MCF 10A (cell line): ENCODE results near the gene TRPM6. TPM values are rescaled to one million over a fixed set of nuclear protein-coding genes. Genes with fewer than 3 reads are reported as not detected.

ENCODE experiments used
- BruUV-seq: library from RNA; stranded (reverse); fragments of 400-500 nt; replicated peaks from 2 replicates; lab custom pipeline; 2021; lab: Mats Ljungman, UMichigan
- CTCF ChIA-PET: fragments of 300-600 bp; sonication (Branson Sonifier 250); formaldehyde crosslinking; extraction: SDS; loops from one replicate; lab custom pipeline; 2021; ENCODE audit warnings: antibody characterized with exemption, inconsistent platforms; lab: Yijun Ruan, JAX
- POLR2A ChIA-PET: fragments of 300-600, 350-650 bp; sonication (Branson Sonifier 250); formaldehyde crosslinking; extraction: SDS; loops from one replicate; lab custom pipeline; 2020; ENCODE audit warnings: antibody characterized with exemption, inconsistent platforms; lab: Yijun Ruan, JAX
- DNase-seq: peaks from one replicate; pipeline ENCODE4 v3.0.0-alpha.2; 2018; ENCODE audit not compliant: unreplicated experiment
- H3K27ac Mint-ChIP-seq: one replicate; pipeline ENCODE4 v1.8.0; 2022; ENCODE audit warnings: mild to moderate bottlenecking, low read depth, mixed read lengths; ENCODE audit not compliant: unreplicated experiment
- H3K27me3 Mint-ChIP-seq: one replicate; pipeline ENCODE4 v1.8.0; 2022; ENCODE audit warnings: mixed read lengths; ENCODE audit not compliant: insufficient read depth, unreplicated experiment
- H3K36me3 Mint-ChIP-seq: one replicate; pipeline ENCODE4 v1.8.0; 2022; ENCODE audit warnings: mild to moderate bottlenecking, moderate library complexity, mixed read lengths; ENCODE audit not compliant: insufficient read depth, unreplicated experiment
- H3K4me1 Mint-ChIP-seq: one replicate; pipeline ENCODE4 v1.8.0; 2022; ENCODE audit warnings: mixed read lengths; ENCODE audit not compliant: insufficient read depth, unreplicated experiment
- H3K4me3 Mint-ChIP-seq: one replicate; pipeline ENCODE4 v1.8.0; 2022; ENCODE audit warnings: mild to moderate bottlenecking, moderate library complexity, mixed read lengths; ENCODE audit not compliant: unreplicated experiment
- H3K9me3 Mint-ChIP-seq: one replicate; pipeline ENCODE4 v1.8.0; 2022; ENCODE audit warnings: mixed read lengths; ENCODE audit not compliant: unreplicated experiment
- intact Hi-C: fragments of 100-400 bp; cut with micrococcal nuclease; formaldehyde crosslinking; loops from 2 replicates; pipeline ENCODE4 v1.14.1; 2022
- total RNA-seq: library from RNA; stranded (reverse); gene quantifications from 2 replicates; pipeline ENCODE4 v1.2.3, GENCODE V29; 2022
- TF ChIP-seq, protein P1 (sequence below): fragments of 200-600 bp; IDR thresholded peaks from one replicate; pipeline ENCODE4 v1.8.0; 2022; ENCODE audit warnings: antibody characterized with exemption, mild to moderate bottlenecking; ENCODE audit not compliant: unreplicated experiment

The TRPM6 gene
- total RNA-seq, 1 experiment from 2014 or later = not detected

DNA sequence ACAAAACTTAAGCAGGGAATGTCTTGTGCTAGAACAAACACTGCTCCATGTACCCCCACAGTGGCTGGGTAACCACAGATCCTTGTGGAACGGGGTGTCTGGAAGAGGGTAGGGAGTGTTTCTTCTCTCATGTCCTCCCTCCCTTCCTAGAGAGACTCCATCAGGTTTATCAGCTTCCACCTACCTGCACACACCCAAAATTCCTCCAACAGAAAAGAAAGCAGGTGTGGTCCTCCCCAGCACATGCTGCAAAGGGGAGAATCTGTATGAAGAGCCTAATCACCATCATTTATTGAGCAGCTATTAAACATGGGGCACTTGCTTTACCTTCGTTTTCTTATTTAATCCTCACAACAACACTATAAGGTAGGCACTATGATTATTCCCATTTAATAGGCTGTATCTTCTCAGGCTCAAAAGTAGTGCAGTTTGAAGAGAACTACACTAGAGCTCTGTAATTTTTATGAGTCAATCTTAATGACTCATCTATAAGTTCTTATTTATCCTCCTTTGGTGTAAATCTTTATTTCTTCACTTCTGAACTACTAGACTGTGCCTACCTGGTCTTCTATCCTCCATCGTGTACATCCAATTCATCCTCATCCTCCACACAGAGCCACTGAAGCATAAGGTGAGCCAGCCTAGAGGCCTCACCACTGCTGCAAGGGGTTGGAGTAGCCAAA is 33.4 kb upstream of the TRPM6 start:
- H3K36me3 Mint-ChIP-seq = peaks cover 6% of the 10 kb centered on the region
- peaks cover 10% of the 10 kb centered on the region for H3K4me1 Mint-ChIP-seq
- TF ChIP-seq, protein P1, sequence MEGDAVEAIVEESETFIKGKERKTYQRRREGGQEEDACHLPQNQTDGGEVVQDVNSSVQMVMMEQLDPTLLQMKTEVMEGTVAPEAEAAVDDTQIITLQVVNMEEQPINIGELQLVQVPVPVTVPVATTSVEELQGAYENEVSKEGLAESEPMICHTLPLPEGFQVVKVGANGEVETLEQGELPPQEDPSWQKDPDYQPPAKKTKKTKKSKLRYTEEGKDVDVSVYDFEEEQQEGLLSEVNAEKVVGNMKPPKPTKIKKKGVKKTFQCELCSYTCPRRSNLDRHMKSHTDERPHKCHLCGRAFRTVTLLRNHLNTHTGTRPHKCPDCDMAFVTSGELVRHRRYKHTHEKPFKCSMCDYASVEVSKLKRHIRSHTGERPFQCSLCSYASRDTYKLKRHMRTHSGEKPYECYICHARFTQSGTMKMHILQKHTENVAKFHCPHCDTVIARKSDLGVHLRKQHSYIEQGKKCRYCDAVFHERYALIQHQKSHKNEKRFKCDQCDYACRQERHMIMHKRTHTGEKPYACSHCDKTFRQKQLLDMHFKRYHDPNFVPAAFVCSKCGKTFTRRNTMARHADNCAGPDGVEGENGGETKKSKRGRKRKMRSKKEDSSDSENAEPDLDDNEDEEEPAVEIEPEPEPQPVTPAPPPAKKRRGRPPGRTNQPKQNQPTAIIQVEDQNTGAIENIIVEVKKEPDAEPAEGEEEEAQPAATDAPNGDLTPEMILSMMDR = no peak
- H3K9me3 Mint-ChIP-seq = no peaks in the 10 kb centered on the region
- intact Hi-C loops = no loop called here
- H3K27ac Mint-ChIP-seq = no peak overlapping the region
- DNase-seq = peak; percentile 10
- H3K4me3 Mint-ChIP-seq = no peak overlapping the region
- no peaks in the 10 kb centered on the region for H3K27me3 Mint-ChIP-seq
- CTCF ChIA-PET = interaction anchor here (0.6 to 2.5 kb wide), 6 partner anchors 11 to 344 kb away, joined by 3 to 11 read pairs (median 4); partner anchors contain the start of gene C9orf40
- POLR2A ChIA-PET = interaction anchor here (0.6 to 0.8 kb wide), 3 partner anchors 34 to 1483 kb away, joined by 3 to 4 read pairs (median 3); partner anchors contain the start of gene TRPM6
- BruUV-seq = no TSS peak

DNA sequence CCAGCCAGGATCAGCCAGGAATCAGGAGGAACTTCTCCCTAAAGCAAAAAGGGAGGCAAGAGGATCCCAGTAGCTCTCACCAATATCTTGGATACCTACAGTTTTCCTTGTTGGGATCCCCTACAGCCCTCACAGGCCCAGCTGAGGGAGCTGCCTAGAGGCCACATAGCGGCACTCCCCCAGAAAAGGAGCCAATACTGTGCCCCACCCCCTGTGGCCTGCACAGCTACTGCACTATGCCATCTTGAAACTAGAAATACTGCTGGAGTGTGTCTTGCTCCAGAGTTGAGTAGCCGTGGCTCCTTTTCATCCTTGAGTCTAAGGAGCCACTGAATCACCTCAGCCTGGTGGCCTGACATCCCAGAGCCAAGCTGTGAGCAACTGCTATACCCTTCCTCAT is 22.3 kb upstream of the TRPM6 start:
- BruUV-seq = no TSS peak
- Mint-ChIP-seq H3K36me3 (peaks cover 6% of the 10 kb centered on the region), H3K4me1 (no peaks in the 10 kb centered on the region), H3K4me3 (no peak overlapping the region), H3K27ac (no peak overlapping the region), H3K9me3 (peaks cover 6% of the 10 kb centered on the region), H3K27me3 (no peaks in the 10 kb centered on the region)
- no peak for DNase-seq
- CTCF ChIA-PET = interaction anchor here (0.6 to 1.2 kb wide), 4 partner anchors 16 to 135 kb away, joined by 3 to 5 read pairs (median 4); partner anchors contain the start of gene C9orf40
- TF ChIP-seq, protein P1 = no peak
- POLR2A ChIA-PET = no interaction called here
- intact Hi-C loops = no loop called here

DNA sequence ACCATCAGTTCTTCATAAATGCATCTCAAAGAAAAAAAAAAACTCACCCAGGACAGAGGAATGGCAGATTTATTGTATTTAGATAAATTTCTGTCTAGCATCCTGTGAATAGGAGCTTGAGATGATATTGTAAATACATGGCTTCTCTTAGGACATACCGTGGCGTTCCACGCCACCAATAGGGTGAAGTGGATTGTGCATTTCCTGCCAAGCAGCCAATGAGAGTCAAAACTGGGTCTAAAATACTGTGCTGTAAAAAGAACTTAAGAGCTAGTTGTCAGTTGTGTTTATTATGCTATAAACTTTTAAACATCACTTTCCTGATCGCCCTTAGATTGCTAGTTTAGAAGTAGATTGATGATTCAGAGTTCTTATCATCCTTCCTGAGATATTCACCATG is 20.9 kb upstream of the TRPM6 start:
- no TSS peak for BruUV-seq
- TF ChIP-seq, protein P1 = no peak
- ChIA-PET CTCF (no interaction called here), POLR2A (no interaction called here)
- no peaks in the 10 kb centered on the region for H3K4me1 Mint-ChIP-seq
- no peak overlapping the region for H3K4me3 Mint-ChIP-seq
- H3K27me3 Mint-ChIP-seq = no peaks in the 10 kb centered on the region
- DNase-seq = no peak
- no peak overlapping the region for H3K27ac Mint-ChIP-seq
- H3K9me3 Mint-ChIP-seq = peaks cover 6% of the 10 kb centered on the region
- intact Hi-C loops = no loop called here
- H3K36me3 Mint-ChIP-seq = peaks cover 6% of the 10 kb centered on the region

DNA sequence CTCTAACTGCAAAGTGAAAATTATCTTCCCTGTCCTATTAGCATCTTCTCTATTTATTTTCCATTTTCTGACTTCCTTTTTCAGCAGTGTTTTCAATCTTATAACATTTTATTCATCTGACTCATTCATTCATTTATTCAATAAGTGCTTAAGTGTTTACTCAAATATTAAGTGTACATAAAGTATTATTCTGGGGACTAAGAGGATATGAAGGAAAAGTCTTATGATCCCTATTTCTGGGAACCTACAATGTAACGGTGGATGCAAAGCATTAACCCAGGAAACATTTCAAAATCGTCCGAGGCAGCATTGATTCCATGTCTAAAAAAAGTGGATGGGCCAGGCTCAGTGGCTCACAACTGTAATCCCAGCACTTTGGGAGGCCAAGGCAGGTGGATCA is 19.4 kb upstream of the TRPM6 start:
- POLR2A ChIA-PET = no interaction called here
- CTCF ChIA-PET = no interaction called here
- no peaks in the 10 kb centered on the region for H3K27me3 Mint-ChIP-seq
- peaks cover 4% of the 10 kb centered on the region for H3K9me3 Mint-ChIP-seq
- no peak overlapping the region for H3K4me3 Mint-ChIP-seq
- no peak overlapping the region for H3K27ac Mint-ChIP-seq
- no peak for DNase-seq
- TF ChIP-seq, protein P1 = no peak
- intact Hi-C loops = no loop called here
- peaks cover 6% of the 10 kb centered on the region for H3K36me3 Mint-ChIP-seq
- H3K4me1 Mint-ChIP-seq = no peaks in the 10 kb centered on the region
- no TSS peak for BruUV-seq
